GM18868 (cell line): ENCODE results near the gene GRIFIN.

Source experiments
- ATAC-seq: cut with Tn5 transposase; IDR thresholded peaks from one replicate; pipeline ENCODE4 v1.9.1; 2021; ENCODE audit warnings: mild to moderate bottlenecking, moderate library complexity; ENCODE audit not compliant: unreplicated experiment

GRIFIN gene

DNA sequence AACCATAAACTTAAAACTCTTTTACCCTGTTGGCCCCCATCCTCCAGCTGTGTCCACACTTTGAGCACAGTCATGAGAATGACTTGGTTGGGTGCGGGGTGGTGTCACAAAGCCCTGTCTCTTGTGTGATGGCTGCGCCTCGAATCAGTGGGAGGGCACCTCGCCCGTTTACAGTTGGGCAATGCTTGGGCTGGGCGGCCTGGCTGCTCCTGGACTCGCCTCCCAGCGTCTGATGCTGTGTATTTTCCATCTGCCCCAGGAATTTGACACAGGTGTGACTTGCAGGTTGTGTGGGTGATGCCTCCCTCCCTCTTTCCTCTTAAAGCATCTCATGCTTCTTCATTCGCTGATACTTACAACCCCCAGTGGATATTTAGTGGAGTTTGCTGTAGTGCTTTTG is 39.1 kb downstream of the GRIFIN start:
- no peak for ATAC-seq

DNA sequence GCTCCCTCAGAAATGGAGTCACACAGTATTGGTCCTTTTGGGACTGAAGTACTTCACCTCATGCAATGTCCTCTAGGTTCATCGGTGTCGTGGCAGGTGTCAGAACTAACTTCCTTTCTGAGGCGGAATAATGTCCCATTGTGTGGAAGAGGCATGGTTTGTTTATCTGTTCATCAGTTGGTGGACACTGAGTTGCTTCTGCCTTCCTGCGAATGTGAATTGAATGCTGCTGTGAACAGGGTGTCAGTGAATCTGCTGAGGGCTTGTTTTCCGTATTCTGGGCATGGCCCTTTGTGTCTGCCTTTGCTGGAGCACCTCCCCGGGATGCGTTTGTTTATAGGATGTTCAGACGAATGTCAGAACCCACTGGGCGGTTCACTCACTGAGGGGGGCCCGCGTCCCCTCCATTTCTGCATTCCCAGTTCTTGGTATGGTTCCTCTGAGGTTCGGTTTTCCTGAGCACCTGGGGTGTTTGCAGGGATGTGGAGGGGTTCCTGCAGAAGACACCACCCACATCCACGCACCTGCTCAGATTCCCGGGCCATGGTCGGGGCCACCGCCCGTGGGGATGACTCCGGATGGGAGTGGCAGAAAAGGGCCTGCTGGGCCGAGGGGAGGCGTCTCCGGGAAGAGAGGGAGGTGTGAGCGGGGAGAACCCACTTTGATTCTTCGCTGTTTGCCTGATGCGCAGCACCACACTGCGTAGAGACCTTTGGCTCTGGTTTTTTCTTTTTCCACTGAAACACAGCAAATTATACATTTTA is 39.7 kb downstream of the GRIFIN start:
- ATAC-seq: no peak

DNA sequence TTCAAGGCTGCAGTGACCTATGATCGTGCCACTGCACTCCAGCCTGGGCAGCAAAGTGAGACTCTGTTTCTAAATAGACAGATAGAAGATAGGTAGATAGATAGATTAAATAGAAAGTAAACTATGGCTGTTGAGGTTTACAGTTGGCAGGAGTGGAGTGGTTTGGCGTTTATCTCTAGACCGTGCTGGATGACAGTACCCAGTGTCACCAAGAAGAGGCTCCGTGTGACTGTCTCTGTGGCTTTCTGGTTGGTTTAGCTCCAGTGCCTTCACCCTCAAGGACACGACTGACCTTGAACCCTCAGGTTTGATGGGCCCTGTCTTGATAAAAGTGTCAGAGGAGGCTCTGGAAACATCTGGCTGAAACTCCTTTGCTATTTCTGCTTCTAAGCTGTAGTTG is 41.1 kb downstream of the GRIFIN start:
- no peak for ATAC-seq

DNA sequence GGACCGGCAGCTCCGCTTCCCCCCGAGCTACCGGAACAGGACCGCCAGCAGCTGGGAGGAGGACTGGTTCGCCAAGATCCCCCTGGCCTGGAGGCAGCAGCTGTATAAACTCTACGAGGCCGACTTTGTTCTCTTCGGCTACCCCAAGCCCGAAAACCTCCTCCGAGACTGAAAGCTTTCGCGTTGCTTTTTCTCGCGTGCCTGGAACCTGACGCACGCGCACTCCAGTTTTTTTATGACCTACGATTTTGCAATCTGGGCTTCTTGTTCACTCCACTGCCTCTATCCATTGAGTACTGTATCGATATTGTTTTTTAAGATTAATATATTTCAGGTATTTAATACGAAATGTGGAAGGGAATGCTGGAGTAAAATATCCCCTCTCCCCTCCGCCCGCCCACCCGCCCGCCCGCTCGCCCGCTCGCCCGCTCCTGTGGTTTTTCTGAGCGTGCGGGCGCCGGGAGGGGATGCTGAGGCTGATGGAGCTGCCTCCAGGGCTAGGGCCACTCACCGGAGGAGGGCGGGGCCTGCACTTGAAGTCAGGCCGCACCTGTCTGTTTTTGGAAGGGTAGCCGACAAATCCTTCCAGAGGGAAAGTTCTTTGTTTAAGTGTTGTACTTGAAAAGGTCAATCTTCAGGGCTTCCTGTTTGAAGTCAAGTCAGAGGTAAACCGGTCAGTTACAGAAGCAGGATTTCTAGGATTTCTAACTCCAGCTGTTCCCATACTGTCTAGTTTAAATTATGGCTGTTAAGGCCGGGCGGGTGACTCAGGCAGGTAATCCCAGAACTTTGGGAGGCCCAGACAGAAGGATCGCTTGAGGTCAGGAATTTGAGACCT is 42.3 kb downstream of the GRIFIN start:
- ATAC-seq: no peak

DNA sequence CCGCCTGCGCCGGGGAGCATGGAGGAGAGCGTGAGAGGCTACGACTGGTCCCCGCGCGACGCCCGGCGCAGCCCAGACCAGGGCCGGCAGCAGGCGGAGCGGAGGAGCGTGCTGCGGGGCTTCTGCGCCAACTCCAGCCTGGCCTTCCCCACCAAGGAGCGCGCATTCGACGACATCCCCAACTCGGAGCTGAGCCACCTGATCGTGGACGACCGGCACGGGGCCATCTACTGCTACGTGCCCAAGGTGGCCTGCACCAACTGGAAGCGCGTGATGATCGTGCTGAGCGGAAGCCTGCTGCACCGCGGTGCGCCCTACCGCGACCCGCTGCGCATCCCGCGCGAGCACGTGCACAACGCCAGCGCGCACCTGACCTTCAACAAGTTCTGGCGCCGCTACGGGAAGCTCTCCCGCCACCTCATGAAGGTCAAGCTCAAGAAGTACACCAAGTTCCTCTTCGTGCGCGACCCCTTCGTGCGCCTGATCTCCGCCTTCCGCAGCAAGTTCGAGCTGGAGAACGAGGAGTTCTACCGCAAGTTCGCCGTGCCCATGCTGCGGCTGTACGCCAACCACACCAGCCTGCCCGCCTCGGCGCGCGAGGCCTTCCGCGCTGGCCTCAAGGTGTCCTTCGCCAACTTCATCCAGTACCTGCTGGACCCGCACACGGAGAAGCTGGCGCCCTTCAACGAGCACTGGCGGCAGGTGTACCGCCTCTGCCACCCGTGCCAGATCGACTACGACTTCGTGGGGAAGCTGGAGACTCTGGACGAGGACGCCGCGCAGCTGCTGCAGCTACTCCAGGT is 43.1 kb downstream of the GRIFIN start:
- no peak for ATAC-seq

DNA sequence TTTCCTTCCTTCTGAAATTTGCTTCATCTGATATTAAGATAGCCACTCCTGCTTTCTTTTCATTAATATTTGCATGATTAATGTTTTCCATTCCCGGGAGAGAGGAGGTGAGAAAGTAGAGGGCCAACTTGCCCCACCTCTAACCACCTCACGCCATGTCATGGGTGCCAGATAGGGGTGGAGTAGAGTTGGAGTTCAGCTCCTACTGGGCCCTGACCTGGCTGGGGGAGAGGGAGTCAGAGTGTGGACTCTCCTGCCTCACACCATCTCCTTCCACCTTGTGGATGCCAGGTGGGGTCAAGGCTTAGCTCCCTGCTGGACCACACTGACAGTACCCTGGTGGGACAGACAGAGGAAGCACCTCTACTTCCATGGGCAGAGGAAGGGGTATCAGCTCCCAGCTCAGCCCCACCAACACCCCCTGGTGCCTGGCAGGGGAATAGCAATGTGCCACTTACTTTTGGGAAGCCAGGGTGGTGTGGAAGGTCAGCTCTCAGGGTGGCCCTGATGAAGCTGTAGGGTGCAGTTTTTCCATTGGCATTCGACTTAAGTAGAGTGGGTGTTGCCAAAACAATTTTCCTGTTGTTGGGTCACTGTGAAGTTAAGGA is 44.8 kb downstream of the GRIFIN start:
- ATAC-seq: no peak

DNA sequence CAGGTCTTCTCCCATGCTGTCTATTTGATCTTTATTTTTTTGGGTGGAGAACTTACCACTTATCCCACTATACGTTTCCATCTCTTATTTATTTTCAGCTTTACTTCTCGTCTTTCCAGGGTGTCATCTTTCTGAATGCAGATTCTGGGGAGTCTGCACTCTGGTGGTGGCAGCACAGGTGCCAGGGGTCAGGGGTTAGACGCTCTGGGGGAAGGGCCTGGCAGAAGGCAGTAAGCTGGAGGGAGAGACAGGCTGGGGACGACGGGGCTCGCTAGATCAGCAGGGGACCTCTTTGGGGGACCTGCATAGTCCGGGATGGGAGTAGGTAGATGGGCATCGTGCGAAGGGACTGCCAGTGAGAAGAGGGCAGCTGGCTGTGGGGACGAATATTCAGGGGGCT is 50.4 kb downstream of the GRIFIN start:
- ATAC-seq: no peak
